GM19043 (cell line): Measurements from ENCODE around the gene LSR.
"Not testable (repeated sequence)": the region's sequence is repeated elsewhere in the genome, so short reads cannot be mapped to it uniquely, and the experiment has no call there.

Source experiments
- ATAC-seq: cut with Tn5 transposase; IDR thresholded peaks from one replicate; pipeline ENCODE4 v1.9.1; 2021; ENCODE audit warnings: low read depth; ENCODE audit not compliant: unreplicated experiment

LSR gene

DNA sequence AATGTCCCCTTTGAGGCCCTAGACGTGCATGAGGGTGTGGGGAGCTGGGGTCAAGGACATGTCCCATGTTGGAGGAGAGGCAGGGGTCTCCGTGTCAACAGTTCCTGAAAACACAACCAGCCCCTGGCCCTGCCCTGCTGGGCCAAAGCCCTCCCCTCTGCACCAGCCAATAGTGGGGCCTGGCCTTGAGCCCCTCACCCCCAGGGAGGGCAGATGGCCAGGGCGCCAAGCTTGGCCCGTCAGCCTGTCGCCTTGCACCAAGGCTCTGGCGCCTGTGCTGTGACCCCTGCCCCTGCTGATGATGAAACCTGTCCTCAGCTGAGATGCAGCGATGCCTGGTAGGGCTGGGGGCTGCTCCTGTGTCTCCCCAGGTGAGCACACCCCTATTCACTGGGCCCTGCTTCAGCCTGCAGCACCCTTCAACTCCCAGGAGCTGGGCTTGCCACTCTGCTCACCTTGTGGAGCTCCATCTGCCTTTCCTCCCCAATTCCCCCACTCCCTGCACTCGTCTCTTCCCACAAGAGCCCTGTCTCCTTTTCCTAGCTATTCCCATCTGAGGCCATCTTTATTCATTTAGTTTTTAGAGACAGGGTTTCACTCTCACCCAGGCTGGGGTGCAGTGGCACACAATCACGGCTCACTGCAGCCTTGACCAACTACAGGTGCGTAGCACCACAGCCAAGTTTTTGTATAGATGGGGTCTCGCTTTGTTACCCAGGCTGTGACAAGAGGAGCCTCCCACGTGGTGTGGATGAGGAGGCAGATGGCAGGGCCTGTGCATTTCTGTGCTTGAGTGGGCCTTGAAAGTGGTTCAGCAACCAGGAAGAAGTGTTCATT is 31.4 kb downstream of the LSR start:
- no peak for ATAC-seq

DNA sequence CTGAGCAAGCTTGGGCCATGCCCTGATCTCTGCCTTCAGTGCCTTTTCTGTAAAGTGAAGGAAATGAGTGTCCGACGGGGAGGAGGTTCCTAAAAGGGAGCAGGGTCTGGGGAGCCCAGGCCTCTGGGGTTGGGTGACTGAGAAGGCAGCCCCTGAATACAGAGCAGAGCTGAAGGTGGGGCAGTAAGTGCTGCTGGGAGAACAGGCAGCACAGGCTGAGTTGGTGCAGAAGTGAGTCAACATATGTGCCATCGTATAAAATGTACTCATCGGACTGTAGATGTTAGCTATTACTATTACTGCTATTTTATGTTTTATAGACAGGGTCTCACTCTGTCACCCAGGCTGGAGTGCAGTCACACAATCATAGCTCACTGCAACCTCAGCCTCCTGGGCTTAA is 32.5 kb downstream of the LSR start:
- ATAC-seq, result no peak

GRCh38 chr19:35284153-35285094 is 35.6 kb downstream of the LSR start:
- no peak for ATAC-seq

DNA sequence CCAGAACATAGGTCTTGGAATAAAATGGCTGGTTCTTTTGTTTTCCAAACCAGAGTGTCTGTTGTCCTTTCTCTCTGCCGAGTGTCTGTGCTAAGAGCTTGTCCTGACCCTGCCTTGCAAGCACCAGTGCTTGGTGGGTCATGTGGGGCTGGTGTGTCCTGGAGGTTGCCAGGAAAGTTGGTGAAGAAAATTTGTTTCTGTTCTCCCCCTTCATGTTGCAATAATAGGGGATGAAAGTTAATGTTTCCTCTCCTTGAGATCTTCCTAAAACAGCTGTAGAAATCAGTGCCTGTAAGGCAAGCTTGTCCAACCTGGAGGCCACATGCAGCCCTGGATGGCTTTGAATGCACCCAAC is 36.3 kb downstream of the LSR start:
- ATAC-seq, result no peak

GRCh38 chr19:35285465-35285864 is 36.7 kb downstream of the LSR start:
- not testable (repeated sequence) for ATAC-seq

GRCh38 chr19:35286101-35286500 is 37.3 kb downstream of the LSR start:
- ATAC-seq, result not testable (repeated sequence)

DNA sequence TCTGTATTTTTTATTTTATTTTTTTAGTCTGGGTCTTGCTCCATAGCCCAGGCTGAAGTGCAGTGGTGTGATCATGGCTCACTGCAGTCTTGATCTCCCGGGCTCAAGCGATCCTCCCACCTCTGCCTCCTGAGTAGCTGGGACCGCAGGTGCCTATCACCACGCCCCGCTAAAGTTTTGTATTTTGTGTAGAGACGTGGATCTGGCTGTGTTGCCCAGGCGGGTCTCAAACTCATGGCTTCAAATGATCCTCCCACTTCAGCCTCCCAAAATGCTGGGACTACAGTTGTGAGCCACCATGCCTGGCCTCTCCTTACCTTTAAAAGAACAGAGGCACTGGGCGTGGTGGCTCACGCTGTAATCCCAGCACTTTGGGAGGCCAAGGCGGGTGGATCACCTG is 38.9 kb downstream of the LSR start:
- no peak for ATAC-seq

DNA sequence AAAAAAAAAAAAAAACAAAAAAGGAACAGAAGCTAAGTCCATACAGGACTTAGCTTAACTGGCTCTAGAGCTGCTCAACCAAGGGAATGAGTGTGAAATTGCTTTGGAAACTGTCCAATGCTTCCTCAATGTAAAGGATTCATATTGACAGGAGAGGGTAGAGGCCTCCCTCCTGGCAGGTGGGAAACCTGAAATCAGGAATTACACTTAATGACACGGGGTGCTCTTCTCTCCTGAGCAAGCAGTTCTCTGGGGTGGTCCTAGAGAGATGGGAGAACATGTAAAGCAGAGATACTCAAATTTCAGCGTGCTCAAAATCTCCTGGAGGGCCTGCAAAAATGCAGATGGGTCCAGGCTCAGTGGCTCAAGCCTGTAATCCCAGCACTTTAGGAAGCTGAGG is 39.5 kb downstream of the LSR start:
- ATAC-seq, result no peak

DNA sequence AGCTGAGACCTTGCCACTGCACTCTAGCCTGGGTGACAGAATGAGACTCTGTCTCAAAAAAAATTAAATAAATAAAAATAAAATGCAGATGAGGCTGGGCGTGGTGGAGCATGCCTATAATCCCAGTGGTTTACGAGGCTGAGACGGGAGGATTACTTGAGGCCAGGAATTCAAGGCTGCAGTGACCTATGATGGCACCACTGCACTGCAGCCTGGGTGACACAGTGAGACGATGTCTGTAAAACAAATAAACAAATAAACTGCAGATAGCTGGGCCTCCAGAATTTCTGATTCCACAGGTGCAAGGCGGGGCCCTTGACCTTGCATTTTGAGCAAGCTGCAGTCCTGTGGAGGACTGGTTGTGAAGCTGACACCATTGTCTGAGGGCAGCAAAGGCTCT is 40.1 kb downstream of the LSR start:
- no peak for ATAC-seq

DNA sequence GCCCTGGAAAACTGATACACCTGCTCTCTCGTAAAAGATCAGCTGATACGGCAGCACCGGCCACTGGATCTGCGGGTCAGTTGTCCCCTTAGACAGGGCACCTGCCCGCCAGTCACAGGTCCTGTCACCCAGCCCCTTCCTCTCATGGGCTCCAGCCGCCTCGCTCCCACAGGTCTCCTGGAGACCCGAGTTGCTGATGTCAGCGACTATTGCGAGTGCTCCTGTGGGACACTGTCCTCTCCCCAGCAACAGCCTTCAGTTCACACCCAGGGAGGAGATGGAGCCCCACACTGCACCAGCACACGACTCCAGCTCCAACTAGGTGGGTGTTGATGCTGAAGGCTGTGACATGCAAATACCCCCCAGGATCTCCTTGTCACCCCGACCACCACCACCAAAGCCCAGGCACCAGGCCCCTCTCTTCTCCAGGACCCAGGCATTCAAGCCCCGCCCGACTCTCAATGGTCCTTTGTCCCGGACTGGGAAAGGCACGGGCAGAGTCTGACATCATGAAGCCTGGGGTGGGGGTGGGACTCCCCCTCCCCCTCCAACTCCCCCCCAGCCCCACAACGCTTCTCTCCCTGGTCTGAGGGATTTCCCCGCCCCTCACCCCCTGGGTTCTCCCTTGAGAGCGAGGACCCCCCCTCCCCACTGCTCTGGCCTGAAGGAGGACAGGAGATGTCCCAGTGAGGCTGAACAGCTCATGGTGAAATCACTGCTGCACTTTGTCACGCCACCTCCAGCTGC is 41.8 kb downstream of the LSR start:
- ATAC-seq, result no peak

- no peak for ATAC-seq
These were observed 42.5 kb downstream of the LSR start for GRCh38 chr19:35291259-35291658.

GRCh38 chr19:35291916-35292315 is 43.1 kb downstream of the LSR start, which contains the start of gene MAG:
MAG (plus strand) TSS chr19:35292161; CDS start chr19:35295409, 3,248 bp downstream.
- ATAC-seq, result no peak

- ATAC-seq, result no peak
These were observed 43.9 kb downstream of the LSR start for GRCh38 chr19:35292421-35293362.

DNA sequence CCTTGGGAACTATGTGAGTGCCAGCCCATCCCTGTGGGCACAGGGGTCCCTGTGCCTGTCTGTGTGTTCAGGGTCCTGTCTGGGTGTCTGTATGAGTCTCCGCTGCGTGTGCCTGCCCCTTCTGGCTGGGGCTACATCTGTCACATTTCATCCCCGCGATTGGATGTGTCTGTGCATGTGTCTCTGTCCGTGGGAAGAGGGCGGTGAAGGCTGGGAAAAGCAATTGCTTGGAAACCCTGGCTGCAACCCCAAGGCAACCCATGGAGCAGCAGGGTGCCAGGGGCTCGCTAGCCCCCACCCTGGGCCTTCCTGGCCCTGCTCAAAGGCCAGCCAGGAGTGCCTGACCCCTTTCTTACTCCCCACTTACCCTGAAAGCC is 44.5 kb downstream of the LSR start:
- no peak for ATAC-seq

- ATAC-seq, result no peak
These were observed 45.0 kb downstream of the LSR start for GRCh38 chr19:35293808-35294207.

- ATAC-seq, result no peak
These were observed 45.5 kb downstream of the LSR start for GRCh38 chr19:35294328-35294727.

- ATAC-seq, result no peak
These were observed 46.3 kb downstream of the LSR start for GRCh38 chr19:35294859-35295791.

DNA sequence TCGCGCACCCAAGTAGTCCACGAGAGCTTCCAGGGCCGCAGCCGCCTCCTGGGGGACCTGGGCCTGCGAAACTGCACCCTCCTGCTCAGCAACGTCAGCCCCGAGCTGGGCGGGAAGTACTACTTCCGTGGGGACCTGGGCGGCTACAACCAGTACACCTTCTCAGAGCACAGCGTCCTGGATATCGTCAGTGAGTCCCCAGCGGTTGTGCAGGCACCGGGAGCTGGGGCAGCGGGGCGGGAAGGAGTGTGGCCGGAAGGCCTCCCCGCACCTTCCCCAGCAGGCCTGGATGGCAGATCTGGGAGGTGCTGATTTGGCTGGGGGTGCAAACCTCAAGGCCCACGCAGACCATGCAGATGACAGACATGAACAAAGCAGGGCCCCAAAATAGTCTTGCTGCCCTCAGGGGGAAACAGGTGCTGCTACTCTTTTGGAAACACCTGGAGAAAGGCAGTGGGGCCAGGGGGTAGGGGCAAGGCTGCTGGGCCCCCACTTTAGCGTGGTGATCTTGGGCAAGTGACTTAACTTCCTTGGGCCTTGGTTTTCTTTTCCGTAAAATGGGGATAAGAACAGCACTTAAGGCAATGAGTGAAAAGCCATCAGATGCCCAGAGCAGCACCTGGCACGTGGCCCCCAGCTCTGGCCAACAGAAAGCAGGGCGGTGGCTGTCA is 47.1 kb downstream of the LSR start:
- peak; percentile 49 for ATAC-seq
